HepG2 (cell line): ENCODE results near the gene GLRX5. TPM values are rescaled to one million over a fixed set of nuclear protein-coding genes. Genes with fewer than 3 reads are reported as not detected.

ENCODE experiments used
- FOXP4 ChIP-seq: sonication (generic); formaldehyde crosslinking; IDR thresholded peaks from 2 replicates; pipeline ENCODE4 v1.4.0; 2020; ENCODE audit warnings: missing genetic modification reagents
- HNRNPUL1 ChIP-seq: fragments of 200-400 bp; formaldehyde crosslinking; IDR thresholded peaks from 2 replicates; pipeline ENCODE4 v1.6.1; 2017; ENCODE audit warnings: low read depth, mild to moderate bottlenecking, low read length, moderate library complexity
- NR2F1 ChIP-seq, 2 experiments: fragments of 450-650 bp in 1 of 2; formaldehyde crosslinking in 1 of 2; IDR thresholded peaks; 2 replicates each; pipeline versions ENCODE4 v1.5.0 to v1.6.1; 2016 to 2020; ENCODE audit warnings: mild to moderate bottlenecking in 1 of 2, missing compliant biosample characterization in 1 of 2, missing genetic modification reagents in 1 of 2, moderate library complexity in 1 of 2
- PRMT3 ChIP-seq: sonication (generic); formaldehyde crosslinking; IDR thresholded peaks from 2 replicates; pipeline ENCODE4 v1.8.1; 2022; ENCODE audit warnings: low read depth, mild to moderate bottlenecking, moderate library complexity, missing genetic modification reagents, borderline replicate concordance
- SMARCE1 ChIP-seq: fragments of 450-650 bp; IDR thresholded peaks from 2 replicates; pipeline ENCODE4 v1.6.1; 2017; ENCODE audit warnings: borderline replicate concordance
- ZNF383 ChIP-seq: sonication (generic); formaldehyde crosslinking; IDR thresholded peaks from 2 replicates; pipeline ENCODE4 v1.4.0; 2020; ENCODE audit warnings: missing genetic modification reagents, mild to moderate bottlenecking, borderline replicate concordance
- ZNF501 ChIP-seq: sonication (generic); formaldehyde crosslinking; IDR thresholded peaks from 2 replicates; pipeline ENCODE4 v1.5.1; 2020; ENCODE audit warnings: mild to moderate bottlenecking, moderate library complexity, missing genetic modification reagents
- ZNF687 ChIP-seq: sonication (generic); formaldehyde crosslinking; IDR thresholded peaks from 2 replicates; pipeline ENCODE4 v1.5.1; 2020; ENCODE audit warnings: mild to moderate bottlenecking, missing genetic modification reagents, moderate library complexity
- ZNF761 ChIP-seq: sonication (generic); formaldehyde crosslinking; conservative IDR thresholded peaks from 2 replicates; pipeline ENCODE4 v1.4.0; 2020; ENCODE audit warnings: mild to moderate bottlenecking, missing genetic modification reagents
- ZNF788 ChIP-seq: sonication (generic); formaldehyde crosslinking; IDR thresholded peaks from 2 replicates; pipeline ENCODE4 v1.5.0; 2020; ENCODE audit warnings: mild to moderate bottlenecking, missing genetic modification reagents, borderline replicate concordance
- ZSCAN25 ChIP-seq: sonication (generic); formaldehyde crosslinking; IDR thresholded peaks from 2 replicates; pipeline ENCODE4 v1.8.0; 2022; ENCODE audit warnings: mild to moderate bottlenecking, missing genetic modification reagents
- polyA plus RNA-seq, 8 experiments: library from polyadenylated mRNA; depleted of rRNA in 3 of 8; stranded (reverse) in 7 of 8; unstranded in 1 of 8; fragments of >200 nt; fragmentation: Illumina TruSeq in 4 of 8; extraction: Trizol in 4 of 8; gene quantifications; 2 replicates each; pipeline versions ENCODE4 v1.2.1 to v1.2.3, GENCODE V29; 2011 to 2016; ENCODE audit warnings: low read depth in 4 of 8, missing spikeins in 1 of 8, mixed read lengths in 1 of 8; ENCODE audit not compliant: insufficient read depth in 1 of 8
- total RNA-seq, 5 experiments: library from RNA; depleted of rRNA; stranded (reverse); fragments of >200 nt; fragmentation: Illumina TruSeq; extraction: Trizol; gene quantifications; 2 replicates each; pipeline ENCODE4 v1.2.3, GENCODE V29; 2016; ENCODE audit warnings: low read depth in 1 of 5
- TF ChIP-seq, protein P1 (sequence below): sonication (generic); formaldehyde crosslinking; IDR thresholded peaks from 2 replicates; pipeline ENCODE4 v1.5.1; 2020; ENCODE audit warnings: missing genetic modification reagents, mild to moderate bottlenecking, borderline replicate concordance
- TF ChIP-seq, protein P2 (sequence below): fragments of 450-650 bp; IDR thresholded peaks from 2 replicates; pipeline ENCODE4 v1.6.1; 2017; ENCODE audit warnings: mild to moderate bottlenecking
- TF ChIP-seq, protein P3 (sequence below): sonication (generic); formaldehyde crosslinking; IDR thresholded peaks from 2 replicates; pipeline ENCODE4 v1.5.1; 2020; ENCODE audit warnings: mild to moderate bottlenecking, moderate library complexity, missing genetic modification reagents
- TF ChIP-seq, protein P4 (sequence below): IDR thresholded peaks from 2 replicates; pipeline ENCODE4 v1.6.1; 2016; ENCODE audit warnings: mild to moderate bottlenecking, missing biosample characterization, missing genetic modification reagents

Gene GLRX5
- total and polyA plus RNA-seq, 2 of the 13 experiments (the other 11 are each of a cell fraction or from before 2014, with no cell fraction given): 122 to 146 TPM

GRCh38 chr14:95516554-95517181, 18.2 kb upstream of the GLRX5 start, which contains the start of gene SYNE3 (continued):
- TF ChIP-seq ZNF687 (CRISPR knock-in tag) (peak; percentile 50), ZNF788 (CRISPR knock-in tag) (no peak), PRMT3 (CRISPR knock-in tag) (no peak), HNRNPUL1 (no peak), ZNF761 (CRISPR knock-in tag) (no peak), ZSCAN25 (no peak), ZNF383 (no peak), FOXP4 (CRISPR knock-in tag) (no peak), SMARCE1 (no peak), NR2F1 (CRISPR knock-in tag; IDR thresholded peaks at IDR 0.05) (no peak), ZNF501 (CRISPR knock-in tag) (no peak)
- TF ChIP-seq, protein P1, sequence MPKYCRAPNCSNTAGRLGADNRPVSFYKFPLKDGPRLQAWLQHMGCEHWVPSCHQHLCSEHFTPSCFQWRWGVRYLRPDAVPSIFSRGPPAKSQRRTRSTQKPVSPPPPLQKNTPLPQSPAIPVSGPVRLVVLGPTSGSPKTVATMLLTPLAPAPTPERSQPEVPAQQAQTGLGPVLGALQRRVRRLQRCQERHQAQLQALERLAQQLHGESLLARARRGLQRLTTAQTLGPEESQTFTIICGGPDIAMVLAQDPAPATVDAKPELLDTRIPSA (CRISPR knock-in tag): no peak
- TF ChIP-seq, protein P2, sequence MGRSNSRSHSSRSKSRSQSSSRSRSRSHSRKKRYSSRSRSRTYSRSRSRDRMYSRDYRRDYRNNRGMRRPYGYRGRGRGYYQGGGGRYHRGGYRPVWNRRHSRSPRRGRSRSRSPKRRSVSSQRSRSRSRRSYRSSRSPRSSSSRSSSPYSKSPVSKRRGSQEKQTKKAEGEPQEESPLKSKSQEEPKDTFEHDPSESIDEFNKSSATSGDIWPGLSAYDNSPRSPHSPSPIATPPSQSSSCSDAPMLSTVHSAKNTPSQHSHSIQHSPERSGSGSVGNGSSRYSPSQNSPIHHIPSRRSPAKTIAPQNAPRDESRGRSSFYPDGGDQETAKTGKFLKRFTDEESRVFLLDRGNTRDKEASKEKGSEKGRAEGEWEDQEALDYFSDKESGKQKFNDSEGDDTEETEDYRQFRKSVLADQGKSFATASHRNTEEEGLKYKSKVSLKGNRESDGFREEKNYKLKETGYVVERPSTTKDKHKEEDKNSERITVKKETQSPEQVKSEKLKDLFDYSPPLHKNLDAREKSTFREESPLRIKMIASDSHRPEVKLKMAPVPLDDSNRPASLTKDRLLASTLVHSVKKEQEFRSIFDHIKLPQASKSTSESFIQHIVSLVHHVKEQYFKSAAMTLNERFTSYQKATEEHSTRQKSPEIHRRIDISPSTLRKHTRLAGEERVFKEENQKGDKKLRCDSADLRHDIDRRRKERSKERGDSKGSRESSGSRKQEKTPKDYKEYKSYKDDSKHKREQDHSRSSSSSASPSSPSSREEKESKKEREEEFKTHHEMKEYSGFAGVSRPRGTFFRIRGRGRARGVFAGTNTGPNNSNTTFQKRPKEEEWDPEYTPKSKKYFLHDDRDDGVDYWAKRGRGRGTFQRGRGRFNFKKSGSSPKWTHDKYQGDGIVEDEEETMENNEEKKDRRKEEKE: no peak
- TF ChIP-seq, protein P3, sequence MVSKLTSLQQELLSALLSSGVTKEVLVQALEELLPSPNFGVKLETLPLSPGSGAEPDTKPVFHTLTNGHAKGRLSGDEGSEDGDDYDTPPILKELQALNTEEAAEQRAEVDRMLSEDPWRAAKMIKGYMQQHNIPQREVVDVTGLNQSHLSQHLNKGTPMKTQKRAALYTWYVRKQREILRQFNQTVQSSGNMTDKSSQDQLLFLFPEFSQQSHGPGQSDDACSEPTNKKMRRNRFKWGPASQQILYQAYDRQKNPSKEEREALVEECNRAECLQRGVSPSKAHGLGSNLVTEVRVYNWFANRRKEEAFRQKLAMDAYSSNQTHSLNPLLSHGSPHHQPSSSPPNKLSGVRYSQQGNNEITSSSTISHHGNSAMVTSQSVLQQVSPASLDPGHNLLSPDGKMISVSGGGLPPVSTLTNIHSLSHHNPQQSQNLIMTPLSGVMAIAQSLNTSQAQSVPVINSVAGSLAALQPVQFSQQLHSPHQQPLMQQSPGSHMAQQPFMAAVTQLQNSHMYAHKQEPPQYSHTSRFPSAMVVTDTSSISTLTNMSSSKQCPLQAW (CRISPR knock-in tag): no peak
- TF ChIP-seq, protein P4, sequence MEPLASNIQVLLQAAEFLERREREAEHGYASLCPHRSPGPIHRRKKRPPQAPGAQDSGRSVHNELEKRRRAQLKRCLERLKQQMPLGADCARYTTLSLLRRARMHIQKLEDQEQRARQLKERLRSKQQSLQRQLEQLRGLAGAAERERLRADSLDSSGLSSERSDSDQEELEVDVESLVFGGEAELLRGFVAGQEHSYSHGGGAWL (CRISPR knock-in tag): 0 out of 2 replicates have a peak, but pooled peaks have one; percentile 26
